ENCODE results near the gene FYCO1. TPM values are rescaled to one million over a fixed set of nuclear protein-coding genes. Genes with fewer than 3 reads are reported as not detected.

Gene FYCO1
- total and polyA plus RNA-seq, 2 of the 8 experiments (the other 6 are each of a cell fraction or from before 2014, with no cell fraction given): 4.8 to 10.8 TPM

DNA sequence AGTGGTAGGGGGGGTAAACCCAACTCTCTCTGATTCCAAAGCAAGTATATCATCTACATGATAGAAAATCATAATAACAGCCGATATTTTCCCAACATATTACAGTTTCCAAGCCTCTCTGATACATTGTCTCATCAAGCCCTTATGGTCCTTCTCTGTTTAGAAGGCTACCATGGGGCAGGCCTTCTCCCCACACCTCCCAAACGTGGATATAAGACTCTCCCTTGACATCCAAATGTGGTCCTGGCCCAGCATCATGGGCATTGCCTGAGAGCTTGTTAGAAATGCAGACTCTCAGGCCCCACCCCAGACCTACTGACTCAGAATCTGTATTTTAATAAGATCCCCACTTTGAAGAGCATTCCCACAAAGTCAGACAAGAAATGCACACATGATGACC lies 127.0 kb downstream of the FYCO1 start:
- ChIA-PET CTCF (ENCODE audit: partially characterized antibody) (interaction anchor here (0.6 to 1.0 kb wide), 4 partner anchors 15 to 90 kb away, joined by 3 to 6 read pairs (median 4); no protein-coding TSS in a partner anchor), POLR2A (ENCODE audit: partially characterized antibody) (no interaction called here)
- no peak overlapping the region for H2BK120ac ChIP-seq (replicated peaks; ENCODE audit: low read depth, low read length)
- TF ChIP-seq JUN (IDR thresholded peaks at IDR 0.05; ENCODE audit: low read depth, low read length) (no peak), GTF2F1 (IDR thresholded peaks at IDR 0.05; ENCODE audit: borderline replicate concordance, low read depth, low read length) (no peak), BACH1 (IDR thresholded peaks at IDR 0.05; ENCODE audit: low read length) (no peak), CBX8 (IDR thresholded peaks at IDR 0.05; ENCODE audit: borderline replicate concordance, low read depth, low read length) (no peak), TBP (IDR thresholded peaks at IDR 0.05; ENCODE audit: low read depth, low read length) (no peak)
- TF ChIP-seq, protein P1, sequence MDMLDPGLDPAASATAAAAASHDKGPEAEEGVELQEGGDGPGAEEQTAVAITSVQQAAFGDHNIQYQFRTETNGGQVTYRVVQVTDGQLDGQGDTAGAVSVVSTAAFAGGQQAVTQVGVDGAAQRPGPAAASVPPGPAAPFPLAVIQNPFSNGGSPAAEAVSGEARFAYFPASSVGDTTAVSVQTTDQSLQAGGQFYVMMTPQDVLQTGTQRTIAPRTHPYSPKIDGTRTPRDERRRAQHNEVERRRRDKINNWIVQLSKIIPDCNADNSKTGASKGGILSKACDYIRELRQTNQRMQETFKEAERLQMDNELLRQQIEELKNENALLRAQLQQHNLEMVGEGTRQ (IDR thresholded peaks at IDR 0.05; ENCODE audit: low read length): no peak
- H3K4me2 ChIP-seq (ENCODE audit: insufficient read depth in 1 of 2, low read depth in 2 of 2, low read length in 2 of 2): no peak overlapping the region
- no peak overlapping the region for H3K56ac ChIP-seq (replicated peaks; ENCODE audit: insufficient read length, low read depth, low read length)
- no peak overlapping the region for H2AK5ac ChIP-seq (ENCODE audit: low read depth, low read length)
- 77% methylated on average over 2 of the region's 2 CpGs; no CpG with 5 or more reads in 1 of the 2 experiments for WGBS, 2 experiments (ENCODE audit: extremely low coverage in 1 of 2, insufficient coverage in 1 of 2, insufficient read length in 1 of 2, insufficient replicate concordance in 2 of 2, low coverage in 1 of 2, low lambda C conversion rate in 2 of 2, missing lambda C conversion rate in 1 of 2)
- no peak overlapping the region for H2AFZ ChIP-seq (ENCODE audit: low read length)
- H3K4me3 ChIP-seq (ENCODE audit: extremely low read depth in 1 of 4, insufficient read depth in 2 of 4, low read depth in 3 of 4, low read length in 4 of 4): no peak overlapping the region
- no peaks in the 10 kb centered on the region for H4K20me1 ChIP-seq (replicated peaks in 1 of 2; ENCODE audit: control insufficient read depth in 1 of 2, insufficient read depth in 2 of 2, low read length in 2 of 2)
- H2BK20ac ChIP-seq (ENCODE audit: low read length): no peak overlapping the region
- peaks cover 0 to 4% (median 2%) of the 10 kb centered on the region in 4 experiments; a peak in 2 of 7 replicates for H3K4me1 ChIP-seq (replicated peaks in 1 of 4; ENCODE audit: control insufficient read depth in 3 of 4, insufficient read depth in 4 of 4, low read length in 3 of 4)
- no peak overlapping the region for H3K4ac ChIP-seq (replicated peaks; ENCODE audit: insufficient read length, low read depth, low read length)
- H2BK5ac ChIP-seq (ENCODE audit: low read depth, low read length): no peak overlapping the region
- no peaks in the 10 kb centered on the region for H3K79me2 ChIP-seq (ENCODE audit: control insufficient read depth in 1 of 2, insufficient read depth in 2 of 2, low read length in 2 of 2)
- H3K27me3 ChIP-seq (replicated peaks in 1 of 4; ENCODE audit: control insufficient read depth in 3 of 4, extremely low read depth in 1 of 4, insufficient read depth in 3 of 4, low read length in 3 of 4): no peaks in the 10 kb centered on the region
- no peak overlapping the region for H3K18ac ChIP-seq (ENCODE audit: extremely low read depth, low read length)
- no peak for DNase-seq (ENCODE audit: low read depth in 1 of 2, low spot score in 2 of 2)
- H4K5ac ChIP-seq (ENCODE audit: insufficient read length, low read depth, low read length): no peak overlapping the region
- no peak overlapping the region for H3K27ac ChIP-seq (ENCODE audit: low read depth, low read length)
- H4K8ac ChIP-seq (ENCODE audit: extremely low read depth, insufficient read depth, low read length): no peak overlapping the region
- H3K23ac ChIP-seq (ENCODE audit: insufficient read length): no peak overlapping the region
- H3K36me3 ChIP-seq (ENCODE audit: control insufficient read depth in 2 of 4, insufficient read depth in 4 of 4, low read length in 3 of 4): no peaks in the 10 kb centered on the region
- H2BK12ac ChIP-seq (ENCODE audit: low read depth, low read length): no peak overlapping the region
- H3K79me1 ChIP-seq (ENCODE audit: low read depth, low read length): no peaks in the 10 kb centered on the region; the same call in 1 of the 2 replicates
- no peak overlapping the region for H3K9ac ChIP-seq (replicated peaks in 1 of 4; ENCODE audit: extremely low read depth in 1 of 4, low read depth in 3 of 4, low read length in 3 of 4)
- no peak overlapping the region for H2BK15ac ChIP-seq (ENCODE audit: low read length)
- H4K91ac ChIP-seq (replicated peaks; ENCODE audit: insufficient read length, low read length): no peak overlapping the region
- H3K9me3 ChIP-seq (ENCODE audit: insufficient read depth in 2 of 2, low read depth in 1 of 2, low read length in 1 of 2): no peaks in the 10 kb centered on the region
- no peak overlapping the region for H3K14ac ChIP-seq (ENCODE audit: insufficient read length)
- no peaks in the 10 kb centered on the region for H3K23me2 ChIP-seq (ENCODE audit: low read depth, low read length)
- FAIRE-seq: no peak
